Gastroesophageal sphincter (tissue), 4 donors: Measurements from ENCODE around the gene NEUROD2. TPM values are rescaled to one million over a fixed set of nuclear protein-coding genes. Genes with fewer than 3 reads are reported as not detected.

Source experiments
- ATAC-seq: fragments of 150-250 bp; one replicate; pipeline ENCODE4 v1.9.1; 2016; ENCODE audit warnings: mild to moderate bottlenecking, moderate library complexity
- H3K27ac ChIP-seq, 4 donors: fragments of 200-600 bp; sonication (generic) in 3 of 4; 1 replicate in 3 of 4; 2 replicates in 1 of 4; pipeline ENCODE4 v1.5.1; 2016 to 2019
- H3K27me3 ChIP-seq: fragments of 200-600 bp; sonication (generic); one replicate; pipeline ENCODE4 v1.5.1; 2019
- H3K36me3 ChIP-seq, 2 donors: fragments of 200-600 bp; sonication (generic); one replicate each; pipeline ENCODE4 v1.5.1; 2019; ENCODE audit warnings: control low read depth in 1 of 2
- H3K4me1 ChIP-seq, 3 donors: fragments of 200-600 bp; sonication (generic); 1 replicate in 2 of 3; 2 replicates in 1 of 3; pipeline ENCODE4 v1.5.1; 2016 to 2019; ENCODE audit warnings: control low read depth in 2 of 3
- H3K4me3 ChIP-seq, 2 donors: fragments of 200-600 bp; sonication (generic); one replicate each; pipeline ENCODE4 v1.5.1; 2019; ENCODE audit warnings: mild to moderate bottlenecking in 1 of 2, moderate library complexity in 1 of 2
- H3K9me3 ChIP-seq, 3 donors: fragments of 200-600 bp; sonication (generic); one replicate each; pipeline ENCODE4 v1.5.1; 2017 to 2019; ENCODE audit warnings: control low read depth in 2 of 3
- EP300 ChIP-seq: sonication (generic); formaldehyde crosslinking; IDR thresholded peaks from one replicate; pipeline ENCODE4 v1.6.1; 2017; ENCODE audit warnings: antibody characterized with exemption, mild to moderate bottlenecking
- POLR2A ChIP-seq, 2 donors: fragments of 450-650 bp; IDR thresholded peaks; one replicate each; pipeline ENCODE4 v1.6.1; 2017; ENCODE audit warnings: antibody characterized with exemption in 2 of 2, mild to moderate bottlenecking in 2 of 2, moderate library complexity in 1 of 2
- POLR2AphosphoS5 ChIP-seq: sonication (generic); formaldehyde crosslinking; IDR thresholded peaks from one replicate; pipeline ENCODE4 v1.6.1; 2017; ENCODE audit warnings: antibody characterized with exemption
- WGBS, 2 donors: methylation state at CpG; one replicate each; pipeline ENCODE4 v1.1.5; 2018; ENCODE audit warnings: low coverage in 1 of 2; 5-methylcytosine and 5-hydroxymethylcytosine counted together
- total RNA-seq, 4 donors: library from RNA; depleted of rRNA; stranded (reverse); fragments of >200 nt; gene quantifications; one replicate each; pipeline ENCODE4 v1.1.0, GENCODE V29; 2016
- TF ChIP-seq, protein P1 (sequence below), 4 experiments: fragments of 200-600 bp in 2 of 4; fragments of 450-650 bp in 2 of 4; sonication (generic) in 1 of 4; IDR thresholded peaks; one replicate each; pipeline ENCODE4 v1.5.1; 2017 to 2019; ENCODE audit warnings: antibody characterized with exemption in 4 of 4, mild to moderate bottlenecking in 2 of 4, moderate library complexity in 2 of 4

Gene NEUROD2
- total RNA-seq, 4 donors from 2014 or later: not detected

DNA sequence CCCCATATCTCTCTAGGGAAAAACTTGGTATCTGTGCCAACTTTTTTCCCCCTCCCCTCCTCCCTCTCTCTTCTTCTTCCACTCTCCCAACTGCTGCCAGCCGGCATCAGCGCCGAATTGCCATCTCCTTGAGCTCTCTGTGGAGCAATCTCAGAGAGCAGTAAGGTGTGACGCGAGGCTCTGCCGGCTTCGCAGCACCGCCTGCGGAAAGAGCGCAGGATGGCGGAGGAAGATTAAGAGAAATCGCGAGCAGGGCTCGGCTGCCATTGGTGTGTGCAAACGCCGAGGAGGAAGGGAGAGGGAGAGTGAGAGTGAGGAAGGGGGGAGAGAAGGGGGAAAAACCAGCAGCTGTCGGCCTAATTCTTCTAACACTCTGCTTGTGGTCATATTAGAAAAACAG, 44.2 kb downstream of the NEUROD2 start:
- H3K4me3 ChIP-seq: no peak overlapping the region
- 3 to 18% methylated on average over 6 to 14 of the region's 17 CpGs for WGBS, 2 donors
- no peaks in the 10 kb centered on the region for H3K9me3 ChIP-seq
- no peaks in the 10 kb centered on the region for H3K27me3 ChIP-seq
- no peak for ATAC-seq
- peaks cover 0 to 79% of the 10 kb centered on the region in 2 donors for H3K36me3 ChIP-seq
- H3K27ac ChIP-seq: no peak overlapping the region
- TF ChIP-seq EP300: no peak
- no peak for TF ChIP-seq POLR2A (IDR thresholded peaks at IDR 0.05)
- no peak for TF ChIP-seq POLR2AphosphoS5
- TF ChIP-seq, protein P1, sequence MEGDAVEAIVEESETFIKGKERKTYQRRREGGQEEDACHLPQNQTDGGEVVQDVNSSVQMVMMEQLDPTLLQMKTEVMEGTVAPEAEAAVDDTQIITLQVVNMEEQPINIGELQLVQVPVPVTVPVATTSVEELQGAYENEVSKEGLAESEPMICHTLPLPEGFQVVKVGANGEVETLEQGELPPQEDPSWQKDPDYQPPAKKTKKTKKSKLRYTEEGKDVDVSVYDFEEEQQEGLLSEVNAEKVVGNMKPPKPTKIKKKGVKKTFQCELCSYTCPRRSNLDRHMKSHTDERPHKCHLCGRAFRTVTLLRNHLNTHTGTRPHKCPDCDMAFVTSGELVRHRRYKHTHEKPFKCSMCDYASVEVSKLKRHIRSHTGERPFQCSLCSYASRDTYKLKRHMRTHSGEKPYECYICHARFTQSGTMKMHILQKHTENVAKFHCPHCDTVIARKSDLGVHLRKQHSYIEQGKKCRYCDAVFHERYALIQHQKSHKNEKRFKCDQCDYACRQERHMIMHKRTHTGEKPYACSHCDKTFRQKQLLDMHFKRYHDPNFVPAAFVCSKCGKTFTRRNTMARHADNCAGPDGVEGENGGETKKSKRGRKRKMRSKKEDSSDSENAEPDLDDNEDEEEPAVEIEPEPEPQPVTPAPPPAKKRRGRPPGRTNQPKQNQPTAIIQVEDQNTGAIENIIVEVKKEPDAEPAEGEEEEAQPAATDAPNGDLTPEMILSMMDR (IDR thresholded peaks at IDR 0.05): no peak
- H3K4me1 ChIP-seq: peaks cover 0 to 5% (median 0%) of the 10 kb centered on the region in 3 donors

DNA sequence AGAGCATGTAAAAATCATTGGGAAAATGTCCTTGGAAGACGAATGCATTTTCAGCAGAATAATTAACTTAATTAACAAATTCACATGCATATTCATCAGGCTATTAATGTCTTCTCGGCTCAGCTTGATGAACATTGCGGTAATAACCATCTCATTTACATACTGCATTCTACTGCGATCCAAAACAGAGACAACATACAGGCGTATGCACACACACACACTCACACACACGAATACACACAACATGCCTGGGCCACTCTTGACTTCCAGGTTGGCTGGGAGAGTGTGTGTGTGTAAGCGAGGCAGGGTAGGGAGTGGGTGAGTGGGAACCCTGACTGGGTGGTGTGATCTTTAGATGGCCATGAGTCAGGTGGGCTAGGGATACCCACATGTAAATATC, 44.7 kb downstream of the NEUROD2 start:
- peaks cover 0 to 79% of the 10 kb centered on the region in 2 donors for H3K36me3 ChIP-seq
- peaks cover 0 to 5% (median 0%) of the 10 kb centered on the region in 3 donors for H3K4me1 ChIP-seq
- H3K27ac ChIP-seq: no peak overlapping the region
- WGBS, 2 donors: 85 to 87% methylated on average over 7 of the region's 7 CpGs
- no peak overlapping the region for H3K4me3 ChIP-seq
- no peaks in the 10 kb centered on the region for H3K27me3 ChIP-seq
- no peaks in the 10 kb centered on the region for H3K9me3 ChIP-seq
- TF ChIP-seq POLR2A (IDR thresholded peaks at IDR 0.05) (no peak), EP300 (no peak)
- TF ChIP-seq, protein P1 (IDR thresholded peaks at IDR 0.05): no peak
- ATAC-seq: no peak

DNA sequence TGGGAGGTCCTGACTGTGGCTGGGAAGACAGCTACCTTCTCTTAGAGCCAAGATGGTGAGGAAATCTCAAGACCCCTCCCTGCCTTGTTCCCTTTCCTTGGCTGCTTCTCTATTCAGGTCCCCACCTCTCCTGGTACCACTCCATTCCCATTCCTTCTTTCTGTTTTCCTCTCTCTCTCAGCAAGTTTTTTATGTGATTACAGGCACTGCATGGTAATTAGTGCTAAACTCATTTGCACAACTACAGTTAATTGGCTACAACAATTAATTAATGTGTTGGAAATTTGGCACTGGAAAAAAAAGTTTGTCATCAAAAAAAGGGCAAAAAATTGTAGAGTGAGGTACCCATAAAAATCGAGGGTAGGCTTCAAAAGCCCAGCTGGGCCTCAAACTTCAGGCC, 45.3 kb downstream of the NEUROD2 start:
- Histone ChIP-seq H3K27ac (no peak overlapping the region), H3K36me3 (peaks cover 0 to 79% of the 10 kb centered on the region in 2 donors), H3K4me3 (no peak overlapping the region), H3K4me1 (peaks cover 0 to 5% (median 0%) of the 10 kb centered on the region in 3 donors), H3K27me3 (no peaks in the 10 kb centered on the region), H3K9me3 (no peaks in the 10 kb centered on the region)
- TF ChIP-seq, protein P1 (IDR thresholded peaks at IDR 0.05): no peak
- TF ChIP-seq POLR2AphosphoS5 (no peak), EP300 (no peak), POLR2A (IDR thresholded peaks at IDR 0.05) (no peak)
- no peak for ATAC-seq
- WGBS, 2 donors: 70 to 71% methylated on average over 1 of the region's 1 CpG

DNA sequence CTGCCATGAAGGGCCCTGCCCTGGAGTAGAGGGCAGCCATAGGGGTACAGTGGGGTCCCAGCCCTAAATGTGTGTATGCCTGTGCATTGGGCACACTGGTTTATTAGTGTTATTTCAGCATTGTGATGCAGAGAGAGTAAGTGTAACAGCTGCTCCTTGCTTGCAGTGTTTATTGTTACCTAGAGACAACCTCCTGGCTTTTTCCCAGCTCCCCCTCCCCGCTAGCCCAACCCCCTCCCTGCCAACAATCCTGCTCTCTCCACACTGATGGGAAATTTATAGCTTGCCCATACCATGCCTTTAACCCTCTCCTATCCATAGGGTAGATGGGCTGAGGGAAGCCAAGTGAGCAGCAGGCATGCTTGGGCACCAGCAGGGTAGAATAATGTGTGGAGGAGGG, 51.3 kb downstream of the NEUROD2 start:
- peaks cover 0 to 97% of the 10 kb centered on the region in 2 donors for H3K36me3 ChIP-seq
- no peaks in the 10 kb centered on the region for H3K9me3 ChIP-seq
- TF ChIP-seq, protein P1 (IDR thresholded peaks at IDR 0.05): no peak
- no peak for TF ChIP-seq POLR2AphosphoS5
- no peak for TF ChIP-seq EP300
- TF ChIP-seq POLR2A (IDR thresholded peaks at IDR 0.05): no peak
- no peak overlapping the region for H3K27ac ChIP-seq
- no peak for ATAC-seq
- H3K4me3 ChIP-seq: no peak overlapping the region
- no peaks in the 10 kb centered on the region for H3K4me1 ChIP-seq
- WGBS, 2 donors: no CpG with 5 or more reads among the region's 1 CpG
- no peaks in the 10 kb centered on the region for H3K27me3 ChIP-seq

DNA sequence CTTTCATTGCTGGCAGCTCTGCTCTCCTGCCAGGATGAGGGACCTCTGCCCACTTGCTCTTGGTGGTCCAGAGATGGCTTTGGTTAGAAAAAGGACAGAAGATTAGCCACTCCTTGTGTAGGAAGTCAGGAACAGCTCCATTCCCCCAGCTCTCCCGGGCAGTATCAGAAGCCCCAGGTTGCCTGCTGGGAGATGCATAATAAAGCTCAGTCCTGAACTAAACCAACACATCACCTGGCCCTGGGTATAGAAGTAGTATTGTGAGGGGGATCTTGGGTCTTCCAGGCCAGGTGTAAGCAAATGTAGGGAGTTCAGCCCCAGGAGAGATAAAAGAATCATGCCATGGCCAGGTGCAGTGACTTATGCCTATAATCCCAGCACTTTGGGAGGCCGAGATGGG, 52.4 kb downstream of the NEUROD2 start:
- Histone ChIP-seq H3K27ac (no peak overlapping the region), H3K36me3 (peaks cover 0 to 97% of the 10 kb centered on the region in 2 donors), H3K4me1 (no peaks in the 10 kb centered on the region), H3K9me3 (no peaks in the 10 kb centered on the region), H3K27me3 (no peaks in the 10 kb centered on the region), H3K4me3 (no peak overlapping the region)
- WGBS, 2 donors: no CpG with 5 or more reads among the region's 2 CpGs
- TF ChIP-seq POLR2A (IDR thresholded peaks at IDR 0.05) (no peak), EP300 (no peak), POLR2AphosphoS5 (no peak)
- TF ChIP-seq, protein P1 (IDR thresholded peaks at IDR 0.05): no peak
- no peak for ATAC-seq
